ENCODE data around the gene DLGAP1. TPM values are rescaled to one million over a fixed set of nuclear protein-coding genes. Genes with fewer than 3 reads are reported as not detected.

DLGAP1 gene
- total and polyA plus RNA-seq, 2 donors (not counting 1 experiment from before 2014, with no cell fraction given), result 0.07 to 0.61 TPM

GRCh38 chr18:3481696-3482210 is 973.4 kb downstream of the DLGAP1 start:
- intact Hi-C loops (cut with micrococcal nuclease), result no loop called here
- POLR2A ChIA-PET, result interaction anchor here (0.6 kb wide), 1 partner anchor 119 kb away, joined by 4 read pairs; no protein-coding TSS in a partner anchor
- no peaks in the 10 kb centered on the region for H3K4me1 Mint-ChIP-seq
- no peaks in the 10 kb centered on the region for H4K20me1 ChIP-seq (ENCODE audit: control insufficient read depth, insufficient read depth, low read length, poor library complexity, severe bottlenecking)
- H3K4me1 ChIP-seq (ENCODE audit: control insufficient read depth in 2 of 2, insufficient read depth in 2 of 2, low read length in 2 of 2), result no peaks in the 10 kb centered on the region
- H3K4me2 ChIP-seq (replicated peaks; ENCODE audit: low read depth, low read length, poor library complexity, severe bottlenecking), result no peak overlapping the region
- CTCF ChIA-PET, result interaction anchor here (0.6 to 2.4 kb wide), 12 partner anchors 9 to 200 kb away, joined by 3 to 16 read pairs (median 4); no protein-coding TSS in a partner anchor
- no peaks in the 10 kb centered on the region for H3K27me3 Mint-ChIP-seq
- no peak overlapping the region for H3K4me3 Mint-ChIP-seq
- DNase-seq, result peak; percentile 36
- H3K36me3 ChIP-seq (replicated peaks in 1 of 2; ENCODE audit: control extremely low read depth in 1 of 2, control insufficient read depth in 1 of 2, extremely low read depth in 1 of 2, insufficient read depth in 2 of 2, low read length in 1 of 2), result no peaks in the 10 kb centered on the region
- H3K9me3 ChIP-seq (ENCODE audit: control extremely low read depth in 1 of 3, control insufficient read depth in 2 of 3, insufficient read depth in 1 of 3, low read length in 2 of 3), result no peaks in the 10 kb centered on the region
- no peak overlapping the region for H3K27ac ChIP-seq (ENCODE audit: low read length in 2 of 2)
- no peak overlapping the region for H3K9ac ChIP-seq (ENCODE audit: low read length)
- no peak for TF ChIP-seq EZH2 (IDR thresholded peaks at IDR 0.05; ENCODE audit: borderline replicate concordance, insufficient read depth, low read depth, low read length, poor library complexity, severe bottlenecking)
- TF ChIP-seq CTCF (IDR thresholded peaks at IDR 0.05), result peak; percentile 44
- H3K27me3 ChIP-seq (replicated peaks in 1 of 4; ENCODE audit: control extremely low read depth in 1 of 4, control insufficient read depth in 3 of 4, insufficient read depth in 4 of 4, low read length in 3 of 4), result no peaks in the 10 kb centered on the region
- ATAC-seq (ENCODE audit: low read depth), result peak; percentile 62
- no peaks in the 10 kb centered on the region for H3K9me3 Mint-ChIP-seq (ENCODE audit: insufficient read depth)
- WGBS (ENCODE audit: insufficient coverage), result 67% methylated on average over 1 of the region's 5 CpGs
- H3K4me3 ChIP-seq (ENCODE audit: control extremely low read depth in 1 of 5, extremely low read depth in 1 of 5, insufficient read depth in 1 of 5, low read depth in 2 of 5, low read length in 4 of 5), result no peak overlapping the region
- no peak overlapping the region for H2AFZ ChIP-seq (ENCODE audit: insufficient read depth, low read depth, low read length, poor library complexity, severe bottlenecking)
- H3K79me2 ChIP-seq (ENCODE audit: control insufficient read depth, insufficient read depth, low read length), result no peaks in the 10 kb centered on the region
- peak overlapping the region; percentile 17 for H3K27ac Mint-ChIP-seq

GRCh38 chr18:3480827-3481573 is 974.1 kb downstream of the DLGAP1 start:
- Histone ChIP-seq H3K27me3 (replicated peaks in 1 of 4; ENCODE audit: control extremely low read depth in 1 of 4, control insufficient read depth in 3 of 4, insufficient read depth in 4 of 4, low read length in 3 of 4) (no peaks in the 10 kb centered on the region), H3K9me3 (ENCODE audit: control extremely low read depth in 1 of 3, control insufficient read depth in 2 of 3, insufficient read depth in 1 of 3, low read length in 2 of 3) (no peaks in the 10 kb centered on the region), H2AFZ (ENCODE audit: insufficient read depth, low read depth, low read length, poor library complexity, severe bottlenecking) (no peak overlapping the region), H3K9ac (ENCODE audit: low read length) (no peak overlapping the region), H3K4me2 (replicated peaks; ENCODE audit: low read depth, low read length, poor library complexity, severe bottlenecking) (no peak overlapping the region), H3K36me3 (replicated peaks in 1 of 2; ENCODE audit: control extremely low read depth in 1 of 2, control insufficient read depth in 1 of 2, extremely low read depth in 1 of 2, insufficient read depth in 2 of 2, low read length in 1 of 2) (no peaks in the 10 kb centered on the region), H3K4me3 (ENCODE audit: control extremely low read depth in 1 of 5, extremely low read depth in 1 of 5, insufficient read depth in 1 of 5, low read depth in 2 of 5, low read length in 4 of 5) (no peak overlapping the region), H3K79me2 (ENCODE audit: control insufficient read depth, insufficient read depth, low read length) (no peaks in the 10 kb centered on the region), H3K4me1 (ENCODE audit: control insufficient read depth in 2 of 2, insufficient read depth in 2 of 2, low read length in 2 of 2) (no peaks in the 10 kb centered on the region), H4K20me1 (ENCODE audit: control insufficient read depth, insufficient read depth, low read length, poor library complexity, severe bottlenecking) (no peaks in the 10 kb centered on the region), H3K27ac (ENCODE audit: low read length in 2 of 2) (no peak overlapping the region)
- Mint-ChIP-seq H3K9me3 (ENCODE audit: insufficient read depth) (no peaks in the 10 kb centered on the region), H3K4me3 (no peak overlapping the region), H3K27me3 (no peaks in the 10 kb centered on the region), H3K4me1 (no peaks in the 10 kb centered on the region), H3K27ac (no peak overlapping the region)
- DNase-seq (no peak), ATAC-seq (ENCODE audit: low read depth) (no peak)
- intact Hi-C loops (cut with micrococcal nuclease), result no loop called here
- WGBS (ENCODE audit: insufficient coverage), result 90% methylated on average over 4 of the region's 5 CpGs
- ChIA-PET POLR2A (no interaction called here), CTCF (interaction anchor here (0.7 to 2.4 kb wide), 7 partner anchors 13 to 184 kb away, joined by 3 to 16 read pairs (median 6); no protein-coding TSS in a partner anchor)
- TF ChIP-seq CTCF (IDR thresholded peaks at IDR 0.05) (no peak), EZH2 (IDR thresholded peaks at IDR 0.05; ENCODE audit: borderline replicate concordance, insufficient read depth, low read depth, low read length, poor library complexity, severe bottlenecking) (no peak)
